Hindlimb muscle (tissue), 1 donor: ENCODE measurements around the gene WDR27. TPM values are rescaled to one million over a fixed set of nuclear protein-coding genes. Genes with fewer than 3 reads are reported as not detected.

Experiments
- DNase-seq: peaks from one replicate; pipeline ENCODE4 v3.0.0-alpha.2; 2013
- polyA plus RNA-seq: library from polyadenylated mRNA; unstranded; fragments of 120-200 nt; gene quantifications from one replicate; pipeline ENCODE4 v1.2.1, GENCODE V29; 2013; ENCODE audit not compliant: insufficient read length

WDR27 gene
- polyA plus RNA-seq, 1 donor, result 48.8 TPM

DNA sequence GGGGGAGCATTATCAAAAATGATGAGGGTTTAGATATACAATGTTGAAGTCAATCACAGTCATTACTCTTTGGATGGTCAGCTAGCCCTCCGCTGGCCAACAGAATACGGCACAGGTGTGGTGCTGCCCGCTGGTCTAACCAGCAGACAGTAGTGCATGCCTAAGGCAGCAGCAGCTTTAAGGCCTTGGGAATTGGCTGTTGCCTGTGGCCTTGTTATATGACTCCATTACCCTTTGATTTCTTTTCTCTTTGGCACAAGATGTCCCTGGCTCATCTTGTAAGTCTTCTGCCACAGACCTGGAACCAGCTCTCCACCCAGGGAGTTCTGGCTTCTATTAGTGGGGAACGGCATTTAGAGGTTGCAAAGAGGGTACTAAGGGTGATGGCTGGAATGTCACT is 110.2 kb downstream of the WDR27 start:
- DNase-seq, result no peak

DNA sequence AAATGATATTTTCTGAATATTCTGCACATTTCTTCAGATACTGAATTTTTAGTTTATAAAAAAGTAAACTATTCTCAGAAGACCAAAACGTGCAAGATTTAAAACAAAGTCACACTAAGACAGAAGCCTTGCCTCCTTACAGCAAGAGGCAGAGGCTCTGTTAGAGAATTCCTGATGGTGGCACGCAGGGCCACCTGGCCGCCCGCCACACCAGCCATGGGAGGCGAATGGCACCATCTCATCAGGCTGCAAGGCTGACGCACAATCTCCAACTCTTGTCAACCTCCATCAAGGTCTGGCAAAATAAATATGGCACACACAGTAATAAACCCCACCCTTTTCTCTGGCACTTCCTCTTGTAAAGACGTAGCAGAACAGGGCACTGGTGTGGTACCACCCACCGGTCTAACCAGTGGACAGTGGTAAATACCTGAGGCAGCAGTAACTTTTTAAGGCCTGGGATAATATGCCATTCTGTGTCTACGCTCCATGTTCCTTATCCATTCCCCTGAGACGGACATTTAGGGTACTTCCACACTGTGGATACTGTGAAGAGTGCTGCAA is 111.4 kb downstream of the WDR27 start:
- DNase-seq, result no peak

DNA sequence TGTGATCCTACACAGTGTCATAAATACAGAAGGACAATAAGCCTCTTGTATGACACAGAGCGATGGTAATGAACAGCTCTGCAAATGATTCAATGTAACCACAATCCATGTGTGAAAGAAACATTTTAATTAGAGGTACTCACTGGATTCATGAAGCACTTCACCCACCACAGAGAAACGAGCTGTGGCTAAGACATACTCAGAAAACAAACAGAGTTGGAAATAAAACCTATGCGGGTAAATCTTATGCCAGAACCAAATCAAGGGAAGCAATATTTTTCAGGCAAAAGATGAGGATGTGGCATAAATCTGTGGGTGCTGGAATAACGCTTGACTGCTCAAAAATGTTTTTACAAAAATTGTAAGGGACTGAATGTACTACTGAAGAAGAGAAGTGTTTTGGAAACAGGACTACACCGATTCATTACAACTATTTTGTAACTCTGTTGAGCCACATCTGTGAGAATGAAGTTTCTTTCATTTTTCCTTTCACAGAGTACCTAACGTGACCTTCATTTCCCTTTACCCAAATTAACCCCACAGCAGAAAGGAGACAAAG is 112.1 kb downstream of the WDR27 start:
- no peak for DNase-seq

DNA sequence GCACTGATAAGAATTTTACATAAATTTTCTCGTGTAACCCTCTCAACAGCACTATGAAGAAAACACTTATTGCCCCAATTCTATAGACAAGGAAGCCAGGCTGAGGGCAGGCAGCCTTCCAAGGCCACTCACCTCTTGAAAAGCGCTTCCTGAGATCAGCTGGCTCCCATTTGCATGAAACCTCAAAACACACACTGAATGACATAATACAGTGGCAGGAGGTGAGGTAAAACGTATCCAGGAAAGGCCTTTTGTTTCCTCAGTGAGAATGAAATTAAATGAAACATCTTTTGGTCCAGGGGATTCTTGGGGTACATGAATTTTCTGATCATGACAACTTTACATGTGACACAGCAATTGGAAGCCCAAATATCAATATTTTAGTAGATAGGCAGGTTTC is 112.5 kb downstream of the WDR27 start:
- no peak for DNase-seq

DNA sequence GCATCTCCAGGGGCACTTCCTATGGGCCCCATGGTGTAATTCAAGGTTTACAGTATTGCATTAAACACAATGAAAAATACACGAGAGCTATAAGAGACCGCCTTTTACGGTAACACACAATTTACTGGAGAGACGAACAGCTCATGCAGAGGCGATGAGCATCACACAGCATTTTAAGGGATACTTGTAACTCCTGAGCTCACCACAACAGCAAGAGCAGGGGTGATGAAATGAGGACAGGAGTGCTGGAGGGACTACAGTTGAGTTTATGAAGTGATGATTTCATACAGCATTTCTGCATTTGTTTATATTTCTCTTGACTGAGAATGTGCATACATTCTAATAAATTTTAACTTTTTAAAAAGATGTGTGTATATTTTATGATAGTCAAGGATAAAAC is 113.9 kb downstream of the WDR27 start:
- no peak for DNase-seq

DNA sequence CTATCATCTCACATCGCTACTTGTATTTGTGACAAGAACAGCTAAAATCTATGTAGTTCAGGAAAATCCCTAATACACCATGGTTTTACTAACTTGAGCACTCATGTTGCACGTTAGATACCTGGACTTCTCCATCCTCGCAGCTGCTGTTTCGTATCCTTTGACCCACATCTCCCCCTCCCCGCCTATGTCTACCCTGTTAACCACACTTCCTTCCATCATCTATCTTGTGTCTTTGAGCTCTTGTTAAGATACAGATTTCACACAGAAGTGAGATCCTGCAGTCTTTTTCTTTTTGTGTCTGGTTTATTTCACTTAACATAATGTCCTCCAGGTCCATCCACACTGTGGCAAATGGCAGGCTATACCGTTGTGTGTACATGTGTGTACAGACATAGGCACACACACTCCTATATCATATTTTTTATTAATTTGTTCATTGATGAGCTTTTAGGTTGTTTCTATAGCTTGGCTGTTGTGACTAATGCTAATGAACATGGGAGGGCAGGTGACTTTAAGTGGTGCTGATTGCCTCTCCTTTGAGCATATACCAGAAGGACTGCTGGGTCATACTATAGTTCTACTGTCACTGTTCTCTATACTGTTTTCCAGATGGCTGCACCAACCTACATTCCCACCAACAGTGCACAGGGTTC is 117.8 kb downstream of the WDR27 start:
- no peak for DNase-seq

DNA sequence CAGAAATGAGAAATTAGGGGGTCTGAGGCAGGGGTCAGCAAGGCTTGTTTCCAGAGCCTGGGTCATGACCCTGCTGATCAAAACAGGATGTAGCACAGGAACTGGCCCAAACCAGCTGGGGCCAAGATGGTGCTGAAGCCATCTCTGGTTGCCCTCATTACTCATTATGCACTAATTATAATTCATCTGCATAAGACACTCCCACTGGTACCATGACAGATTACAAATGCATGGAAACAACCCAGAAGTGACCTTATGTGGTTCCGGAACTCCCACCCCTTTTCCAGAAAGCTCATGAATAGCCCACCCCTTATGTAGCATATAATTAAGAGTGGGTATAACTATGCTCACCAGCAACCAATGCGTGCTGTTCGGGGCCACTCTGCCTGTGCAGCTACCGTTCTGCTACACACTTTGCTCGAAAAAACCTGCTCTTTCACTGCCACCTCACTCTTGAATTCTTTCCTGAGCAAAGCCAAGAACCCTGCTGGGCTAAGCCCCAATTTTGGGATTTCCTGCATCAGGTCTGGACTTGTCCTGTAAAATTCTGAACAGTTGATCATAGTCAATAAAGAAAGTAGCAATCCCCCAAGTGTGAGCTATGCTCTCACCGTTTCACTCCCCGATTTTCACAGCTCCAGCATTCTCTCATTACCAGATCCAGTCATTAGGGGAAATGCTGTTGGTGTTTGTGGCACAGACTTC is 122.3 kb downstream of the WDR27 start:
- DNase-seq, result no peak

DNA sequence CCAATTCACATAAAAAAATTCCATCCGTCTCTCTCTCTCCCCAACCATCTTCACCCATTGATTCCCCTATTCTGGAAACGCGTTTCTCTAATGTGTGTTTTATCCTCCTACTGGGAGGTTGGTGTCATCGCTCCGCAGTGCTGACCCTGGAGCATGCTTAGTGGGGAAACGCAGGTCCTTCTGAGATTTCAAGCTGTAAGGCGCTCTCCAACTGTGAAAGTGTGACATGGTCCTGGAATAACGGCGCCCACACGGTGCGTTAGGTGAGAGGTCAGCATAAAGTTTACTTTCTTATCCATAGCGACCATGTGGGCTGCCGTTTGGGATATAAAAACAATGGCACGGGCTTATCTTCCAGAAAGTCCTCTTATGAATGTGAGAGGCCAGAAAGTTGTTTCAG is 123.9 kb downstream of the WDR27 start:
- DNase-seq, result no peak

DNA sequence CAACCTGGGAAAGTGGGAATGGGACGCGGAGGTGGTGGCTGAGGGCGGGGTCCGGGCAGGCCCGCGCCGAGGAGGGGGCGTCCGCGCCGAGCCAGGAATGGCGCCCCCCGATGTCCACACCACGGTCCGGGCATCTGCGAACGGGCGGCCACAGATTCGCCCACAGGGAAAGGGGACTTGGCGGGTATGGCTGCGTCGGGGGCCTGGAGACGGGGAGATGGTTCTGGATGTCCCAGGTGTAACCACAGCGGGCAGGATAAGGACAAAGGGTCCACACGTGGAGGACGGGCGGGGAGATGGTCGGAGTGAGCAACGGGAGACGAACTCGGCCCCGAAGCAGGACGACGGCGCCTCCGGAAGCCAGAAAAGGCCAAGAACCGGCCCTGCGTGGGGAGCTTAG is 124.6 kb downstream of the WDR27 start:
- no peak for DNase-seq

DNA sequence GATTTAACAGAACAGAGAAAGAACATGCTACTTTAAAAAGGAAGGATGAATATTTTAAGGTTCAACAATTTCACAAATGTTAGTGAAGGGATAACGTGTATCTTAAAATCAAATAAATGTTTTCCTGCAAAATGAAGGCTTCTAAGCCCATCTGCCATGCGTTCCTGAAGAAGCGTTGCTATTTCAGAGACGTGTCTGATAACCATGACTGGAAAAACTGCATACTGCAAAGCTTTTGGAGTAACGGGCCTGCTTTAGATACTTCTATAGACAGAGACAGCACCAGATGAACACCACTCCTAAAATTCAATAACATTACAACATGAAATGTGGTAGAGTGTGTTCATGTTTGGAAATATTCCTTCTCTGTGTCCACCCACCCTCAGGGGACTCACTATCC is 126.0 kb downstream of the WDR27 start:
- DNase-seq, result no peak

DNA sequence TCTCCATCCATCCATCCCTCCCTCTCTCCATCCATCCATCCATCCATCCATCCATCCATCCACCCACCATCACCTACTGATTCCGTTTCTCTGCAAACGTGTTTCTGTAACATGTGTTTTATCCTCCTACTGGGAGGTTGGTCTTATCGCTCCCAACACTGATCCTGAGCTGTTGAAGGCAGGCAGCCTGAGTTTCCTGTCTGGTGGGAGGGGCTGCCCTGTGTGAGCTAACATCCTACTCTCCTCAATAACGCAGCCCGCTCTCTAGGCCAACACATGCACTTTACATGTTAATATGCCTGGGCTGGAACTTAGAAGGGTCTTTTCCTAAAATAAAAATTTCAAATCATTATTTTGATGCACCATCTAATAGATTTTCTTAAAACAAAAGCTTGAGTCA is 126.5 kb downstream of the WDR27 start:
- DNase-seq, result no peak

DNA sequence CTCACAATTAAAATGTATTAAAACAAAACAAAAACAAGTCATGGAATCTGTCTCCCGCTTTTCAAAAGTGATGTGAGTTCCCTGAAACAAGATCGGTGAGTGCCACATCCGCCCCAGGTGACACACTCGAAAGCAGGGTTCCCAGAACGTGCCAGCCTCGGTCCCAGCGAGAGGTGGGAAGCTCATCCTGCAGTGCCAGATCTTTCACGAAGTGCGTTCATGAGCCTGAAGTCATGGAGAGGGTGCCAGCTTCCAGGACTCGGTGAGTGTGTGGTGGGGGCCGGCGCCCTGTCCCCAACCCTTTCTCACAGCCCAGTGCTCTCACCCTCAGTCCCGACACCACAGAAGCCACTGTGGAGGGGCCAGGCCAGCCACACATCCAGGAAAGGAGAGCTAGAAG is 127.4 kb downstream of the WDR27 start:
- DNase-seq, result no peak

DNA sequence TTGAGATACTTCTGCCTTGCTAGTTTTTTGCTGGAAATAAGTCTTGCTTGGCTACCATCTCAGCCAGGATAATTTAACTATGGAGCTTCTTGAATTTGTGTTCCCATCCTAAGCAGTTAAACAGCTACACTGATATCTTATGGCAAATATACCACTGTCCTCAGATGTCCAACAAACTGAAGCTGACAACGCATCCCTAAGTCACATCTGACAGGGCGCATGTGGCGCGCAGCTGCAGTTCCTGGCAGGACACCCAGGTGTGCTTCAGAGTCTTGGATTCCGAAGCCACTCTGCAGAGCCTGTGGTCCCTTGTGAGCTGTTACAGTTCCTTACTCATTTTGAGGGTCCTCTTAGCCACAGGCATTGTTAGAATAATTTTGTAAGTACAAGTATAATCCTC is 127.9 kb downstream of the WDR27 start:
- no peak for DNase-seq

DNA sequence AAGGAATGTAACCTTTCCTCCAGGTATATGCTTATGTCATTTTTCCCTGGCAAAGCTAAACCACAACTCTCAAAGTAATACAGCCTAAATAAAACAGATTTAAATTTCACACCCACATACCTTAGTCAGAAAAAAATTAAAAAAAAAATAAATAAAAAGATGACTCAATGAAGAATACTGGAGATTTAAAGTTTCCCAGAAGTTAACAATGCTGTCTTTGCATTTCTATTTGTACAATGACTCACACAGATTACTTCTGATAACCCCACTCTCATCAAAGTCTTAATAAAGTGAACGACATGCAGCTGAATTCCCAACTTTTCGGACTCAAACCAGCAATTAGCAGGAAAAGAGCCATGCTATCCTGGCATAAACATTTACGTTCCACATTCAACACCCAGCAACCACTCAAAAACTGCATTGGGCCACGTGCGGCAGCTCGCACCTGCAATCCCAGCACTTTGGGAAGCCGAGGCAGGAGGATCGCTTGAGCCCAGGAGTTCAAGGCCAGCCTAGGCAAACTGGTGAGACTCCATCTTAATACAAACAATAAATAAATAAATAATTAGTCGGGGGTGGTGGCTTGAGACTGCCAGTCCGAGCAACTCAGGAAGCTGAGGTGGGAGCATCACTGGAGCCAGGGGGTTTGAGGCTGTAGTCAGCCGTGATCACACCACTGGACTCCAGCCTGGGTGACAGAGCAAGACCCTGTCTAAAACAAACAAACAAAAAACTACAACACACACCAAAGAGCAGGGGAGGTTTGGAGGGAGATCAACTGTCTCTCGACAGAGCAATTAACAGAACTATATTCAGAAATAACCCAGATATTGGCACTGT is 130.5 kb downstream of the WDR27 start:
- DNase-seq, result no peak

DNA sequence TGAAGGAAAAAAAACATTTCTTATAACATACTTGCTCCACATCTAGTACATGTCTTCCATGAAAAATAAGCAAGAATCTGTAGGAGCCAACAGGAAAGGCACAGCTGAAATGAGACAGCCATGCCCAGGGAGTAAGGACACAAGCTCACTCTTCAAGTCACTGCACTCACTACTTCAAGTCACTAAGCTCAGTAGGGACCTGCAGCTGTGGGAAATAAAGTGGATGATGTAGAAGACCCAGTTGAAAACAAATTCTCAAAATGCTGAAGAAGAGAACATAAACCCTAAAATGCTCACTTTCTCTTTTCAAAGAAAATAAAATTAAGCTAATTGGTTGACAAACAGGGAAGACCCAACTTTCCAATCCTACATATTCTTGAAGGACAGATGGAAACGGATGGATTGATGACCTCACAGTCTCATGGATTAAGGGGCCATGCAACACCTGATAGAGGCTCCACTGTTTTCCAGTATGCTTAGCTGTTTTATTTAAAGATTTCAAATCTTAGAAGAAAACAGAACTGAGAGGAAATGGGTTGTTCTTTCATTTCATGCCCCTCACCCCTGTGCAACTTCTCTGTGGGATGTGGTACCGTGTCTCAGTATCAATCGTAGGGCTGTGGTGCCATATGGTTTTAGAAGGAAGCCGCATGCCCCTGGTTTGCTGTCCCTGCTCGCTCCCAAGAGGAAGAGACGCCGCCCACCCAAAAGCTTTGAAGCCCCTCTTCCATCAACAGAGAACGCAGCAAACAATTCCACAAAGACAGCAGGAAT is 133.3 kb downstream of the WDR27 start:
- no peak for DNase-seq

DNA sequence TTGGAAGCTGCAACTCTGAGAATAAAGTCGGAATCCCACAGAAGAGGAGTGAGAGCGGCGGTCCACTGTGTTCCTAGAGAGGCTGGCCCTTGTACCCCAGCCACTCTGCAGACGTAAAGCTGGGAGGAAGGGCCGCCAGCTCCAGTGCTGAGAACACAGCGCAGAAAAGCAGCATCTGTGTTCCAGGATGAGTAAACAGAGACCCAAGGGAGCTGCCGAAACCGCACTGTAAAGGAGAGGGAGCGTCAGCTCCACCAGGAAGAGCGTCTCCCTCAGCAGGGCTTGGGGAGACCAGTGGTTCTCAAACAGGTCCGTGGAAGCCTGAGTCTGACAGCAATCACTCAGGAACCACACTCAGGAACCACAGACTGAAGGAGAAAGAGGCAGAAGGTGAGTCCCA is 134.0 kb downstream of the WDR27 start:
- no peak for DNase-seq

DNA sequence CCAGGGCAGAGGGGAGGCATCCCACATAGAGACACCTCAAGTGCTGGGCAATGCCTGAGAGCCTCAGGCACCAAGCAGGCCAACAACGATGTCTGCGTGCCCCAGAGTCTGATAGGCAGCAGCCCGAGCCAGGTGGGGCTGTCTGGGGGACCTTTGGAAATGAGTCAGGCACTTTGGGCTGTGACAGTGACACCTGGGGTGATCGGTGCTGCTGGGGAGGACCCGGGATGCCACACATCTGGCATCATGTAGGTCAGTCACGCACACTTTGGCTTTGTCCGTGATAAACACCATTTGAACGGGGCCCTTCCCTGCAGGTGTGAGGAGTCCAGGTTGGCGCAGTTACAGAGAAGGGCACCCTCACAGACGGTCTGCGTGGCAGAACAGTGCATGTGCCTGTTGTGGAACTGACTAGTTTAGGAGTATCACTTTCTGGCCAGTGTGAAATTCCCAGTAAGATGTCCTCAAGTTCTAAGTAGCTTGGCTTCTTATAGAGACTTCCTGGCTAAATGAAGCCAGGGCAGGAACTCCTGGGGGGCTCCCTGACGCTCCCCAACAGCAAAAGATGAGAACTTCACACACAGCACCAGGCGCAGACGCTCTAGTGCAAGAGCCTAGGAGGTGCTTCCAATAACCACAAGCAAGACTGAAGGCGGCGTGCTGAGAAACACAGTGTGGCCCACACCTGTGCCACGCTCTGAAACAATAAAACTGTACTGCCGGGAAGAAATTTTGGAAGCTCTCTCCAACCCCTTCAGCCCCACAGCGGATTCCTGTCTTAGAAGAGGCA is 134.7 kb downstream of the WDR27 start:
- DNase-seq, result no peak

DNA sequence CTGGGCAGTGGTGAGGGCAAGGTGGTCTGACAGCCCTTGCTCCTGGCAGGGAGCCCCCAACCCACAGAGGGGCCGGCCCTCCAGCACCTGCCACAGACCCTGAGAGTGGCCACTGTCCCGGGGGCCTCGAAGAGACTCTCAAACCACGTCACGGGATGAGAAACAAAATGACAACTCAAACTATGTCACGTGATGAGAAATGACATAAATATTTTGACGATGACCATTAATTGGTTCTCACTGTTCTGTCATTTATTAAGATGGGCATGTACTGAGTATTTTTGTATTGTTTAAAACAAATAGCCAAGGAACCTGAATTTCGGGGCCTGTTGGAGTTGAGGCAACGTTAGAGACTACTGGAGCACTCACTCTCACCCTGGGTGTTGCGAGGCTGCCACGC is 135.5 kb downstream of the WDR27 start:
- no peak for DNase-seq

DNA sequence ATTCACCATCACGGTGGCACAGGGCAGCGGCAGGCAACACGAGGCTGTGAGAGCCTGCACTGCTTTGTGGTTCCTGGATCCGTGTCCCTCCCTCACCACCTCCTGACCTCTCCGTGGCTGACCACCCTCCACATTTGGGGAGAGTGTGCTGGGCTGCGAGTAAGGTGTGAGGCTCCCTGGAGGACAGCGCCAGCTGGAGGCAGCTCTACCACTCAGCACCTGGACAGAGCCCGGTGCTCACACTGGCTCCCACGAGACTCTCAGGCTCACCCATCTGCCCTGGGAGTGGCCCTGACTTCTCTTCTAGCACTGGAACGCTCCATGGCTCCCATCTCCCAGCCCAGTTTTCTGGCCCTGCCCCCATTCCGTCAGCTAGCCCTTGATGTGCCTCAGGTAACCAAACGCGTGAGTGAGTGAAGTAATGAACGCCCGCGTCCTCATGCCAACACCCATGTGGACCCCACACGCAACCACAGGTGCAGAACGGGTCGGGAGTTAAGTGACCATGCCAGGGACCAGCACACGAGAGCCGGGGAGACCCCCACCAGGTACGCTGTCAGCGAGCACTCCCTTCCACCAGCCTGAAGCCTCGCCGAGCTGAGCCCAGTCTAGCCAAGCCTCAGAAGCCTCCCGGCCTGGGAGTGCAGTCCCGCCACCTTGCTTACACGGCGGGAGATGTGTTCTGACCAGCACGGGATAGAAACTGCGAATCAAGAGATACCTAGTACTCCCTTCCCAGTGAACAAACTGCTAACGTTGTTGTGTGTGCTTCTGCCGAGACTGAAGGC is 137.2 kb downstream of the WDR27 start:
- no peak for DNase-seq

DNA sequence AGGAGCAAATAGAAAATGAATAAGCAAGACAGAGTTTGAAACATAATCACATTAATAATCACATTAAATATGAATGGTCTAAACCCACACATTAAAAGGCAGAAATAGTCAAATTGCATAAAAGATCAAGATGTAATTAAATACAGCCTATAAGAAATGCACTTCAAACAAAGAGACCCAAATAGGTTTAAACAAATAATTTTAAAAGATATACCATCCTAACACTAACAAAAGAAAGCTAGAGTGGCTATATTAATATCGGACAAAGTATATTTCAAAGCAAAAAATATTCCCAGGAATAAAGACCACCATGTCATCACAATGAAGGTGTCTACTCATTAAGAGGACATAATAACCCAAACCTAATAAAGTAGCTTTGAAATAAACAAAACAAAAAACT is 140.2 kb downstream of the WDR27 start:
- DNase-seq, result no peak

DNA sequence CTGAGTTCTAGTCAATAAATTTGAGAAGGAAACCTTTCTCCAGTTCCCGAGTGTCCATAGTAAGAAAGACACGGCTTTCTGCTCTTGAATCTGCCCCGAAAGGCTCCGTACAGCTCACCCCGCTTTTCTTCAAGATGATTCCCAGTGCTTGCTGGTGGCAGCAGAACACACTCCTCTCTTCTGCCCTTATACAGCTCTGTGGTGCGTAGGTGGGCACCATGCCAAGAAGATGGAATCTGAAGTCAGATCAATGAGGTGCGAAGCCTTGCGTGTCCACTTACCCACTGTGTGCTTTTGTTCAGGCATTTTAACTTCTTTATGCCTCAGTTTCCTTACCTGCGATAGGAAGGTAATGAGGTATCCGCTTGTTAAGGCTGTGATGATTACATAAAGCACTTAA is 142.2 kb downstream of the WDR27 start:
- no peak for DNase-seq
